Spleen (tissue), 11 donors: ENCODE data around the gene AEBP1. TPM values are rescaled to one million over a fixed set of nuclear protein-coding genes. Genes with fewer than 3 reads are reported as not detected.

Experiments used
- DNase-seq: peaks from one replicate; pipeline ENCODE4 v3.0.0-alpha.2; 2020
- H3K27ac ChIP-seq, 8 donors: fragments of 200-600 bp; sonication (generic) in 7 of 8; 1 replicate in 4 of 8; 2 replicates in 4 of 8; pipeline versions ENCODE4 v1.5.0 to v1.8.0; 2016 to 2021; ENCODE audit warnings: inconsistent platforms in 4 of 8, mild to moderate bottlenecking in 4 of 8, moderate library complexity in 1 of 8
- H3K27me3 ChIP-seq, 7 donors: fragments of 200-600 bp; sonication (generic) in 6 of 7; replicated peaks in 1 of 7; 1 replicate in 4 of 7; 2 replicates in 3 of 7; pipeline versions ENCODE4 v1.5.0 to v1.8.0; 2016 to 2021; ENCODE audit warnings: inconsistent platforms in 3 of 7, mild to moderate bottlenecking in 1 of 7
- H3K36me3 ChIP-seq, 6 donors: fragments of 200-600 bp; sonication (generic) in 5 of 6; 1 replicate in 4 of 6; 2 replicates in 2 of 6; pipeline versions ENCODE4 v1.5.0 to v1.8.0; 2016 to 2021; ENCODE audit warnings: inconsistent platforms in 2 of 6
- H3K4me1 ChIP-seq, 6 donors: fragments of 200-600 bp; sonication (generic) in 5 of 6; 1 replicate in 3 of 6; 2 replicates in 3 of 6; pipeline versions ENCODE4 v1.5.0 to v1.8.0; 2016 to 2021; ENCODE audit warnings: inconsistent platforms in 3 of 6
- H3K4me3 ChIP-seq, 8 donors: fragments of 200-600 bp; sonication (generic) in 7 of 8; 1 replicate in 4 of 8; 2 replicates in 4 of 8; pipeline versions ENCODE4 v1.5.0 to v1.8.0; 2016 to 2021; ENCODE audit warnings: inconsistent platforms in 4 of 8, mild to moderate bottlenecking in 4 of 8, moderate library complexity in 2 of 8
- H3K9me3 ChIP-seq, 8 donors: fragments of 200-600 bp; sonication (generic) in 7 of 8; 1 replicate in 4 of 8; 2 replicates in 4 of 8; pipeline versions ENCODE4 v1.5.0 to v1.8.0; 2016 to 2021; ENCODE audit warnings: inconsistent platforms in 4 of 8
- POLR2A ChIP-seq, 3 donors: fragments of 450-650 bp; IDR thresholded peaks; one replicate each; pipeline ENCODE4 v1.5.1; 2017; ENCODE audit warnings: antibody characterized with exemption in 3 of 3, mild to moderate bottlenecking in 1 of 3
- POLR2AphosphoS5 ChIP-seq, 3 donors: sonication (generic); formaldehyde crosslinking; IDR thresholded peaks; one replicate each; pipeline ENCODE4 v1.5.1; 2017; ENCODE audit warnings: antibody characterized with exemption in 3 of 3
- WGBS, 5 donors: extraction: QIAGEN DNeasy Blood & Tissue Kit in 3 of 5; methylation state at CpG; one replicate each; pipeline versions ENCODE4 v1.1.5 to v1.1.7; 2013 to 2018; 5-methylcytosine and 5-hydroxymethylcytosine counted together
- intact Hi-C: fragments of 100-400 bp; cut with DNase I; formaldehyde crosslinking; loops from one replicate; pipeline ENCODE4 v1.15.0; 2023; ENCODE audit warnings: low total_unique reads
- polyA plus RNA-seq, 3 donors: library from polyadenylated mRNA; stranded (reverse); fragments of 200-250 nt; gene quantifications; one replicate each; pipeline ENCODE4 v1.2.1, GENCODE V29; 2013
- total RNA-seq, 7 donors: library from RNA; depleted of rRNA in 3 of 7; stranded (reverse); fragments of >200 nt in 3 of 7; fragmentation: NEBNext Ultra II Directional in 4 of 7; extraction: Animal tissue kit (Norgen Biotek cat#: 25700) in 4 of 7; gene quantifications; one replicate each; pipeline versions ENCODE4 v1.1.0 to v1.2.1, GENCODE V29; 2016 to 2021
- TF ChIP-seq, protein P1 (sequence below), 11 experiments: fragments of 200-600 bp in 7 of 11; fragments of 450-650 bp in 4 of 11; sonication (generic) in 4 of 11; IDR thresholded peaks in 8 of 11; conservative IDR thresholded peaks in 3 of 11; 1 replicate in 7 of 11; 2 replicates in 4 of 11; pipeline versions ENCODE4 v1.4.0 to v1.8.0; 2016 to 2021; ENCODE audit warnings: antibody characterized with exemption in 11 of 11, inconsistent platforms in 4 of 11, mild to moderate bottlenecking in 1 of 11
- donor health status: healthy with polysubstance abuse.
- donor health status: DM: no; HTN: no; CAD: no; lungs with moderate emphysema.
- donor health status: DM: no; HTN: no; CAD: no.
- donor health status: Bipolar disorder and iron deficiency.
- donor health status: healthy.
- donor health status: DM: no; HTN: no; CAD: no.
- donor health status: DM: yes; HTN: yes; CAD: no.

The AEBP1 gene
- total and polyA plus RNA-seq, 10 donors, result 41.3 to 106 (median 76.0) TPM

DNA sequence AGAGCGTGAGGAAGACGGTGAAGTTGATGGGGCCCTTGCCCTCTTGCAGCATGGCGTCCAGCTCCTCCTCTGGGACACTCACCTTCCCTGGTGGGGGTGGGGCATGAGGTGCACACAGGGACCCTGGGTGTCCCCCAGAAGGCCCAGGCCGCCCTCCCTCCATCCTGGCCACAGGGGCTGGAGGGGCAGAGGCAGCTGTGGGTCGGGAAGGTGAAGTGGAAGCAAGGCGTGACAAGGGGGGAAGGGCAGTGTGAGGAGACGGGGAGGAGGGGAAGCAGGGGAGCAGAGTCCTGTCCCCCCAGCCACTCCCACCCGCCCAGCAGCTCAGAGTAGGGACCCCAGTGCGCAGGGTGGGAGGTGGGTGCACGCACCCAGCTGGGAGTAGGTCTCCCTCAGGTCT, 36.2 kb downstream of the AEBP1 start:
- H3K27ac ChIP-seq, result no peak overlapping the region
- WGBS, 5 donors, result 77 to 93% (median 82%) methylated on average over 8 to 10 of the region's 10 CpGs
- no peaks in the 10 kb centered on the region for H3K9me3 ChIP-seq
- intact Hi-C loops, result no loop called here
- H3K27me3 ChIP-seq, result peaks cover 0 to 12% (median 2%) of the 10 kb centered on the region in 7 donors
- H3K36me3 ChIP-seq, result no peaks in the 10 kb centered on the region
- no peak overlapping the region for H3K4me3 ChIP-seq
- no peak for TF ChIP-seq POLR2AphosphoS5 (IDR thresholded peaks at IDR 0.05)
- no peak for TF ChIP-seq POLR2A (IDR thresholded peaks at IDR 0.05)
- TF ChIP-seq, protein P1, sequence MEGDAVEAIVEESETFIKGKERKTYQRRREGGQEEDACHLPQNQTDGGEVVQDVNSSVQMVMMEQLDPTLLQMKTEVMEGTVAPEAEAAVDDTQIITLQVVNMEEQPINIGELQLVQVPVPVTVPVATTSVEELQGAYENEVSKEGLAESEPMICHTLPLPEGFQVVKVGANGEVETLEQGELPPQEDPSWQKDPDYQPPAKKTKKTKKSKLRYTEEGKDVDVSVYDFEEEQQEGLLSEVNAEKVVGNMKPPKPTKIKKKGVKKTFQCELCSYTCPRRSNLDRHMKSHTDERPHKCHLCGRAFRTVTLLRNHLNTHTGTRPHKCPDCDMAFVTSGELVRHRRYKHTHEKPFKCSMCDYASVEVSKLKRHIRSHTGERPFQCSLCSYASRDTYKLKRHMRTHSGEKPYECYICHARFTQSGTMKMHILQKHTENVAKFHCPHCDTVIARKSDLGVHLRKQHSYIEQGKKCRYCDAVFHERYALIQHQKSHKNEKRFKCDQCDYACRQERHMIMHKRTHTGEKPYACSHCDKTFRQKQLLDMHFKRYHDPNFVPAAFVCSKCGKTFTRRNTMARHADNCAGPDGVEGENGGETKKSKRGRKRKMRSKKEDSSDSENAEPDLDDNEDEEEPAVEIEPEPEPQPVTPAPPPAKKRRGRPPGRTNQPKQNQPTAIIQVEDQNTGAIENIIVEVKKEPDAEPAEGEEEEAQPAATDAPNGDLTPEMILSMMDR (IDR thresholded peaks at IDR 0.05 in 8 of 11, conservative IDR thresholded peaks at IDR 0.05 in 3 of 11), result no peak
- DNase-seq, result peak; percentile 59
- peaks cover 1 to 6% (median 4%) of the 10 kb centered on the region in 6 donors for H3K4me1 ChIP-seq

DNA sequence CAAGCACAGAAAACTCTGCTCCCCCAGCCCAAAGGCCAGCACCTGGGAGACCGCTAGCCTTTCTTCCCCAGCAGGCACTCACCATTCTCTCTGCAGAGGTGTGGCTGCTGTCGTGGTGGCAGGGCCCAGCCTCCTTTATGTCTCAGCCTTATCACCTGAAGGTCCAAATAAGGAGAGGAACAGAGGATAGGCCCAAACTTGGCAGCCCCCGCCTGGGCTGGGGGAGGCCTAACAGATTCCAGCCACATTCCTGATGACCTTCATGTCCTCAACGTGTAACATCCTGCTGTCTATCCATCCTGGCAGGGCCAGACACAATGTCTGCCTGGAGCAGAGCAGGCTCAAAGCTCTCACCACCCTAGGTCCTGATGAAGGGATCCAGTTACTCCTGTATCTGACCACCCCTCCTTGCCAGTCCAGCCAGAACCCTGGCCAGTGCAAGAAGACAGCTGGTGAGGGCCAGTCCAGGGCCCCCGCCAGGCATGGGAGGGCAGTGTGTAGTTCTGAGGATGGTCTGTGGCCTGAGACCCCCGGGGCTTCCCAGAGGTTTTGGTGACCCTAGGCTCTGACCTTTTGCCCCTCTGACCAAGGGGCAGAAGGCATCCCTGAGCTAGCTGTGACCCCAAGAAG, 37.2 kb downstream of the AEBP1 start, which contains the start of gene MYL7:
MYL7 (minus strand) TSS at position 112 of the 630 bp plus-strand sequence; CDS start at position 85, 27 bp downstream.
- TF ChIP-seq POLR2AphosphoS5 (IDR thresholded peaks at IDR 0.05) (no peak), POLR2A (IDR thresholded peaks at IDR 0.05) (no peak)
- TF ChIP-seq, protein P1 (IDR thresholded peaks at IDR 0.05 in 8 of 11, conservative IDR thresholded peaks at IDR 0.05 in 3 of 11), result no peak
- no peak within 1 kb of the TSS for H3K27ac ChIP-seq
- WGBS, 5 donors, result 65 to 87% (median 81%) methylated on average over 5 to 6 of the region's 6 CpGs
- intact Hi-C loops, result no loop called here
- peaks cover 0 to 22% (median 7%) of the 10 kb centered on the region in 7 donors for H3K27me3 ChIP-seq
- peak; percentile 63 for DNase-seq
- H3K4me1 ChIP-seq, result peaks cover 5 to 15% (median 12%) of the 10 kb centered on the region in 6 donors
- H3K4me3 ChIP-seq, result no peak within 1 kb of the TSS
- no peaks in the 10 kb centered on the region for H3K9me3 ChIP-seq
- H3K36me3 ChIP-seq, result no peaks in the 10 kb centered on the region

DNA sequence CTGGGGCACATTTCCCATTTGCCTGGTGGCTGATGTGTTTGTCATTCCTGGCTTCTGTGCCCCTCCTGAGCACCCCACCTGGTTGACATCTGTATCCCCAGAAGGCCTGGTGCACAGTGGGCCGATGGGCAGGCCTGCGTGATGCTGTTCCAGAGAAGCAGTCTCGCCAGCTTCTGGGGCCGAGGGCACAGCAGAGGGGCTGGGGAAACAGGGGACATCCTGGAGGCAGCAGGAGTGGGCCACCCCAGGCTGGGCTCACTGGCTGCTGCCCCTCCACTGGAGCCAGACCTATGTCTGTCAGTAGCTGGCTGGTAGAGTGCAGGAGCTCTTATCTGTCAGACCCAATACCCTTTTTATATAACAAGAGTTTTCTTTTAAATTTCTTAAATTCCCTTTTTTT, 37.9 kb downstream of the AEBP1 start:
- H3K36me3 ChIP-seq, result no peaks in the 10 kb centered on the region
- H3K27me3 ChIP-seq, result peaks cover 0 to 28% (median 7%) of the 10 kb centered on the region in 7 donors
- intact Hi-C loops, result no loop called here
- H3K4me3 ChIP-seq, result no peak overlapping the region
- peak; percentile 64 for DNase-seq
- peaks cover 5 to 21% (median 16%) of the 10 kb centered on the region in 6 donors for H3K4me1 ChIP-seq
- H3K27ac ChIP-seq, result no peak overlapping the region
- H3K9me3 ChIP-seq, result no peaks in the 10 kb centered on the region
- WGBS, 5 donors, result 94 to 100% (median 95%) methylated on average over 4 of the region's 4 CpGs
- TF ChIP-seq, protein P1 (IDR thresholded peaks at IDR 0.05 in 8 of 11, conservative IDR thresholded peaks at IDR 0.05 in 3 of 11), result no peak
- TF ChIP-seq POLR2AphosphoS5 (IDR thresholded peaks at IDR 0.05) (no peak), POLR2A (IDR thresholded peaks at IDR 0.05) (no peak)

DNA sequence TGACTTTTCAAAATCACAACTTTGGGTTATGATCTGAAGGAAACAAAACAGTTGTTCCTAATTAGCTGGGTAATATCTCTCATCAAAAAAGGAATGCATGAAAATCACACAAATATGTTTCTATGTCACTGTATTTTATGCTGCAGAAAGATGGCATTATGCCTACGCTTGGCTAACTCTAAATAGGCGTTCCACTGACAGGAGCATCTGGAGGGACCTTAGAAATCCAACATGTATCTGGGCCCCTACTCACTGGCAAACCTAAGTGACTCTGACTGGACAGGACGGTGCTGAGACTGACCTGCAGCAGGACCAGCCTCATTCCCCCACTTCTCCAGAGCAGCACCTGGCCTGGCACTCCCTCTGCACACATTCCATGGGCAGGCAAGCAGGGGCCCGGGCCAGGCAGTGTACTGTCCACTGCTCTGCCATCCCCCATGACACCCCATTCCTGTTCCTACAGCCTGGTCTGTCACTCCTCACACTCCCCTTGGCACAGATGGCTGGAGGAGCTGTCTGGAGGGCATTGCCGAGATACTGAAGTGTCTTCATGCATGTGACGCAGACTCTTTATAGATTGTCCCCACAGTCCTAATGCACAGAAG, 39.6 kb downstream of the AEBP1 start:
- H3K36me3 ChIP-seq, result no peaks in the 10 kb centered on the region
- peaks cover 0 to 28% (median 7%) of the 10 kb centered on the region in 7 donors for H3K27me3 ChIP-seq
- WGBS, 5 donors, result 83 to 93% (median 90%) methylated on average over 6 of the region's 6 CpGs
- H3K27ac ChIP-seq, result no peak overlapping the region
- TF ChIP-seq POLR2AphosphoS5 (IDR thresholded peaks at IDR 0.05) (no peak), POLR2A (IDR thresholded peaks at IDR 0.05) (no peak)
- TF ChIP-seq, protein P1 (IDR thresholded peaks at IDR 0.05 in 8 of 11, conservative IDR thresholded peaks at IDR 0.05 in 3 of 11), result no peak
- no peaks in the 10 kb centered on the region for H3K9me3 ChIP-seq
- no peak overlapping the region for H3K4me3 ChIP-seq
- DNase-seq, result peak; percentile 49
- intact Hi-C loops, result no loop called here
- peaks cover 5 to 21% (median 16%) of the 10 kb centered on the region in 6 donors for H3K4me1 ChIP-seq
